Mesothelial cell of epicardium (in vitro differentiated cells): Measurements from ENCODE around the gene IL22RA1. TPM values are rescaled to one million over a fixed set of nuclear protein-coding genes. Genes with fewer than 3 reads are reported as not detected.

Experiments
- DNase-seq, 2 experiments: peaks; one replicate each; pipeline ENCODE4 v3.0.0; 2021; ENCODE audit warnings: low spot score in 2 of 2; ENCODE audit not compliant: unreplicated experiment in 2 of 2
- H3K27ac Mint-ChIP-seq: 2 replicates; pipeline ENCODE4 v1.8.0; 2021; ENCODE audit warnings: mixed read lengths
- H3K27me3 Mint-ChIP-seq: 2 replicates; pipeline ENCODE4 v1.8.0; 2021; ENCODE audit warnings: low read depth, mixed read lengths
- H3K36me3 Mint-ChIP-seq: 2 replicates; pipeline ENCODE4 v1.8.0; 2021; ENCODE audit warnings: mixed read lengths
- H3K4me1 Mint-ChIP-seq: 2 replicates; pipeline ENCODE4 v1.8.0; 2021; ENCODE audit warnings: mixed read lengths
- H3K4me3 Mint-ChIP-seq: 2 replicates; pipeline ENCODE4 v1.8.0; 2021; ENCODE audit warnings: mild to moderate bottlenecking, moderate library complexity, mixed read lengths
- H3K9me3 Mint-ChIP-seq: 2 replicates; pipeline ENCODE4 v1.8.0; 2021; ENCODE audit warnings: mixed read lengths
- CTCF ChIP-seq: fragments of 200-600 bp; sonication (generic); IDR thresholded peaks from one replicate; pipeline ENCODE4 v1.5.0; 2021; ENCODE audit warnings: antibody characterized with exemption; ENCODE audit not compliant: unreplicated experiment
- total RNA-seq: library from RNA; stranded (reverse); gene quantifications from 3 replicates; pipeline ENCODE4 v1.2.1, GENCODE V29; 2021

Gene IL22RA1
- total RNA-seq, 1 donor from 2014 or later, result 0.09 TPM

GRCh38 chr1:24175033-24175755, 32.3 kb upstream of the IL22RA1 start:
- no peaks in the 10 kb centered on the region for H3K4me1 Mint-ChIP-seq
- no peak overlapping the region for H3K27ac Mint-ChIP-seq
- no peak for DNase-seq
- H3K9me3 Mint-ChIP-seq, result peaks cover 12% of the 10 kb centered on the region
- H3K36me3 Mint-ChIP-seq, result peaks cover 40% of the 10 kb centered on the region
- TF ChIP-seq CTCF, result no peak
- no peak overlapping the region for H3K4me3 Mint-ChIP-seq
- no peaks in the 10 kb centered on the region for H3K27me3 Mint-ChIP-seq

- Mint-ChIP-seq H3K4me1 (no peaks in the 10 kb centered on the region), H3K27me3 (no peaks in the 10 kb centered on the region), H3K9me3 (peaks cover 12% of the 10 kb centered on the region), H3K4me3 (no peak overlapping the region), H3K36me3 (peaks cover 38% of the 10 kb centered on the region), H3K27ac (no peak overlapping the region)
- no peak for TF ChIP-seq CTCF
- DNase-seq, result no peak
Measured at GRCh38 chr1:24173638-24174575, 31.0 kb upstream of the IL22RA1 start.

- Mint-ChIP-seq H3K4me3 (no peak overlapping the region), H3K27ac (no peak overlapping the region), H3K4me1 (no peaks in the 10 kb centered on the region), H3K36me3 (peaks cover 42% of the 10 kb centered on the region), H3K9me3 (peaks cover 12% of the 10 kb centered on the region), H3K27me3 (no peaks in the 10 kb centered on the region)
- no peak for DNase-seq
- TF ChIP-seq CTCF, result no peak
Measured at GRCh38 chr1:24172598-24172997, 29.7 kb upstream of the IL22RA1 start.

GRCh38 chr1:24169286-24169685, 26.3 kb upstream of the IL22RA1 start:
- peaks cover 48% of the 10 kb centered on the region for H3K36me3 Mint-ChIP-seq
- no peak overlapping the region for H3K27ac Mint-ChIP-seq
- no peaks in the 10 kb centered on the region for H3K4me1 Mint-ChIP-seq
- peaks cover 11% of the 10 kb centered on the region for H3K9me3 Mint-ChIP-seq
- no peak overlapping the region for H3K4me3 Mint-ChIP-seq
- no peaks in the 10 kb centered on the region for H3K27me3 Mint-ChIP-seq
- DNase-seq, result no peak
- no peak for TF ChIP-seq CTCF

GRCh38 chr1:24168245-24168644, 25.3 kb upstream of the IL22RA1 start:
- Mint-ChIP-seq H3K9me3 (peaks cover under 1% of the 10 kb centered on the region), H3K4me1 (no peaks in the 10 kb centered on the region), H3K27ac (no peak overlapping the region), H3K4me3 (no peak overlapping the region), H3K36me3 (peaks cover 45% of the 10 kb centered on the region), H3K27me3 (no peaks in the 10 kb centered on the region)
- TF ChIP-seq CTCF, result no peak
- no peak for DNase-seq
